NCI-H146 treated with DMSO at 0.1 percent for 48 hours (cell line): ENCODE results near the gene ZNF783.
"Not testable (repeated sequence)": the region's sequence is repeated elsewhere in the genome, so short reads cannot be mapped to it uniquely, and the experiment has no call there.

Experiments used
- DNase-seq: peaks from one replicate; lab custom pipeline; 2025; ENCODE audit not compliant: unreplicated experiment; lab: John Stamatoyannopoulos, UW

Gene ZNF783

DNA sequence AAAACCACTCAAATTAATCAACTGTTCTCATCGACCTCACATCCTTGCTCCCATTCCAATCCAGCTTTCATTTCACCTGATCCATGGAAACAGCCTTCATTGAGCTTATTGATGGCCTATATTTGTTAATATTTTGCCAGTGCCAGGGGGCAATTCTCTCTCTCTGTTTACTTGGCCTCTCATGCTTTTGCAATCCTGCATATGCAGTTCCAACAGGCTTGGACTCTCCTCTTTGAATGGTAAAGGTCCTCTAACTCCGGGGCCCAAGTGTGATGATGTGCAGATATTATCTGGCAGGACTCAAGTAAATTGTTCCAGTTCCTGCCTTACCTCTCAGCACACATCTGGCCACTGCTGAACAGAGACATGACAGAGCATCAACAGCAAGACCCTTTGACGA, 67.3 kb downstream of the ZNF783 start:
- DNase-seq: no peak

DNA sequence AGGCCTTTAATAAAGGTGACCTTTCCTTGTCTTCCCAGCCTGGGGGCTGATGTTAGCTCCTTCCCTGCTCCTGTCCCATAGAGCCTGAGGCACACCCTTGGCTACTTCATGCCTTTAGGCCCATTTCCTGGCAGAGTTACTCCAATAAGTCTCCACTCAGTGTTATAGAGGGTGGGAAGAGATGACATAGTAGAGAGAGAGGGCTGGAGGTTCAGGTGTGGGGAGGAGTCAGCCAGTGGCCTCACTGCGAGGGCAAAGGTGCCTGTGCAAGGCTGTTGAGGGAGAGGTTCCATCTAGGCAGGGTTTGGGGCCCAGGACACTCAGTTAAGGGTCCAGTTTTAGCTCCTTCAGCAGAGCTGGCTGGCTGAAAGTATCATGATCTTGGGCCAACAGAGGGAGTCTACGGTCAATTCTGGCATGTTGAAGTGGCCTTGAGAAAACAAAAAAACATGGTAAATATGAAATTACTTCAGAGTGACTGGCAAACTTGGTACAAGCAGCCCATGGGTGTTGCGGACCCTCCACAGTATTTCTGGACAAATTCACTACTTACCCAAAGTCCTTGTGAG, 67.9 kb downstream of the ZNF783 start:
- DNase-seq: no peak

DNA sequence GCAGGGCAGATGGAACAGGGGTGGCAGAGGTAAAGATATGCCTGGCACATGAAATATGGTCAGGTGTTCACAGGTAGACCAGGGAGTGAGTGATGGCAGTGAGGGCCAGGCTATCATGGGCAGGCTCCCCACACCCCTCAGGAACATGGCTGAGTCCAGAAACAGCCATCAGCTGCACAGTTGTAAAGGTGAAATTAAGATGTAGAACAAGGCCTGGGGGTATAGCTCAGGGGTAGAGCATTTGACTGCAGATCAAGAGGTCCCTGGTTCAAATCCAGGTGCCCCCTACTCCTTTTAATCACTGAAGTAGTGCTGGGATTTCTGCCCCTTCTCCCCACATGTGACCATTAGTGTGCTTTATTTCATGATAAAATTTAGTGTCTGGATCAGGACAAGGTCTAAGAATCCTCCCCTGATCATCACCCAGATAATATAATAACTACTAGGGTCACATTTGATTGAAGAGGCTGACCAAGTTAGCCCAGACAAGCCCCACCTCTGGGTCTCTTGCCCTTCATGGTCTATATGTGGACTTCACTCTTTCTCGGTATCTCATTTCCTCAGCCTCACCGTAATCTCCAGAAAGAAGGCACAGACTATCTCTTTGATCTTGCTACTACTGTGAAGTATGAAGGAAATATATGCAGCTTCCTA, 69.0 kb downstream of the ZNF783 start:
- DNase-seq: no peak

DNA sequence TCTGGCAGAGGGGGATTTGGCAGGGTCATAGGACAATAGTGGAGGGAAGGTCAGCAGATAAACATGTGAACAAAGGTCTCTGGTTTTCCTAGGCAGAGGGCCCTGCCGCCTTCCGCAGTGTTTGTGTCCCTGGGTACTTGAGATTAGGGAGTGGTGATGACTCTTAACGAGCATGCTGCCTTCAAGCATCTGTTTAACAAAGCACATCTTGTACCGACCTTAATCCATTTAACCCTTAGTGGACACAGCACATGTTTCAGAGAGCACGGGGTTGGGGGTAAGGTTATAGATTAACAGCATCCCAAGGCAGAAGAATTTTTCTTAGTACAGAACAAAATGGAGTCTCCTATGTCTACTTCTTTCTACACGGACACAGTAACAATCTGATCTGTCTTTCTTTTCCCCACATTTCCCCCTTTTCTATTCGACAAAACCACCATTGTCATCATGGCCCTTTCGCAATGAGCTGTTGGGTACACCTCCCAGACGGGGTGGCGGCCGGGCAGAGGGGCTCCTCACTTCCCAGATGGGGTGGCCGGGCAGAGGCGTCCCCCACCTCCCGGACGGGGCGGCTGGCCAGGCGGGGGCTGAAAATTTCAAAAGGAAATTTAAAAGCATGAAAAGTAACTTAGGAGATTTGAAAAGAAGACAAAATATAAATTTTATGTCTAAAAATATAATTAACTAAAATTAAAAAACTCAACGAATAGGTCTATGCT, 70.8 kb downstream of the ZNF783 start:
- not testable (repeated sequence) for DNase-seq

DNA sequence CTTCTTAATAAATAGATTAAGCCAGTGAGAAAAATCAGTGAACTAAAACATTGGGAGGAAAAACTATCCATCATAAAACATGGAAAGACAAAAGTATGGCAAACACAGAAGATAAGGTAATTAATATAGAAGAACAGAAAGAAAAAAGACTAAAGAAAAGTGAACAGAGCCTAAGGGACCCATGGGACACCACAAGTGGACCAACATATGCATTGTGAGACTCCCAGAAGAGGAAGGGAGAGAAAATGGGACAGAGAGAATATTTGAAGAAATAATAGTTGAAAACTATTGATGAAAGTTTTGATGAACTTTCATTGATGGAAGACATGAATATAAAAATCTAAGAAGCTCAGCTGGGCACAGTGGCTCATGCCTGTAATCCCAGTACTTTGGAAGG, 71.3 kb downstream of the ZNF783 start:
- no peak for DNase-seq

DNA sequence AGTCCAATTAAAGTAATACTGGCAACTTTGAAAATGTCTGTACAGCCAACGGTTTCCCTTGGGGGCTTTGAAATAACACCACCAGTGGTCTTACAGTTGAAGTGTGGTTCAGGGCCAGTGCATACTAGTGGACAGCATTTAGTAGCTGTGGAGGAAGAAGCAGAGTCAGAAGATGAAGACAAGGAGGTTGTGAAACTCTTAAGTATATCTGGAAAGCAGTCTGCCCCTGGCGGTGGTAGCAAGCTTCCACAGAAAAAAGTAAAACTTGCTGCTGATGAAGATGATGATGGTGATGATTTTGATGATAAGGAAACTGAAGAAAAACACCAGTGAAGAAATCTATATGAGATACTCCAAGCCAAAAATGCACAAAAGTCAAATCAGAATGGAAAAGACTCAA, 72.2 kb downstream of the ZNF783 start:
- no peak for DNase-seq
